HL-60 (cell line): Measurements from ENCODE around the gene ZFYVE28.

Source experiments
- DNase-seq, 2 experiments: peaks; one replicate each; pipeline ENCODE4 v3.0.0-alpha.2; 2010 to 2020; ENCODE audit warnings: low read depth in 1 of 2, low spot score in 1 of 2
- H3K27ac ChIP-seq: fragments of 250-450 bp; sonication (Bioruptor Pico); replicated peaks from 2 replicates; pipeline ENCODE4 v1.5.1; 2020; ENCODE audit warnings: mild to moderate bottlenecking, moderate library complexity
- H3K27me3 ChIP-seq: fragments of 250-450 bp; sonication (Bioruptor Pico); 2 replicates; pipeline ENCODE4 v1.5.1; 2021; ENCODE audit warnings: mild to moderate bottlenecking, moderate library complexity; ENCODE audit not compliant: insufficient read depth, poor library complexity, severe bottlenecking
- H3K4me3 ChIP-seq: replicated peaks from 2 replicates; pipeline ENCODE4 v1.5.1; 2011; ENCODE audit warnings: mild to moderate bottlenecking, control low read depth, low read length; ENCODE audit not compliant: insufficient read depth
- CTCF ChIP-seq: IDR thresholded peaks from one replicate; pipeline ENCODE4 v1.5.1; 2011; ENCODE audit warnings: low read length, control low read depth, inconsistent platforms; ENCODE audit not compliant: insufficient read depth
- GABPA ChIP-seq: IDR thresholded peaks from 2 replicates; pipeline ENCODE4 v1.6.1; 2012; ENCODE audit warnings: low read depth
- POLR2AphosphoS5 ChIP-seq: IDR thresholded peaks from 2 replicates; pipeline ENCODE4 v1.6.1; 2012; ENCODE audit warnings: low read depth
- REST ChIP-seq: IDR thresholded peaks from 2 replicates; pipeline ENCODE4 v1.6.1; 2012; ENCODE audit warnings: low read depth; ENCODE audit not compliant: insufficient replicate concordance
- SPI1 ChIP-seq: IDR thresholded peaks from 2 replicates; pipeline ENCODE4 v1.6.1; 2012; ENCODE audit warnings: low read depth, mild to moderate bottlenecking, borderline replicate concordance

ZFYVE28 gene

GRCh38 chr4:2256781-2257191 is 161.7 kb downstream of the ZFYVE28 start:
- no peak for DNase-seq
- Histone ChIP-seq H3K27ac (no peak overlapping the region), H3K27me3 (no peaks in the 10 kb centered on the region), H3K4me3 (no peak overlapping the region)
- TF ChIP-seq POLR2AphosphoS5, result no peak
- TF ChIP-seq SPI1, result no peak
- TF ChIP-seq REST, result no peak
- TF ChIP-seq GABPA, result no peak

- TF ChIP-seq POLR2AphosphoS5 (no peak), REST (no peak), CTCF (no peak), SPI1 (no peak), GABPA (no peak)
- no peak overlapping the region for H3K4me3 ChIP-seq
- H3K27me3 ChIP-seq, result no peaks in the 10 kb centered on the region
- no peak for DNase-seq
- no peak overlapping the region for H3K27ac ChIP-seq
These were observed 162.2 kb downstream of the ZFYVE28 start for GRCh38 chr4:2256156-2256731.

GRCh38 chr4:2255501-2256155 is 162.8 kb downstream of the ZFYVE28 start:
- H3K4me3 ChIP-seq, result no peak overlapping the region
- DNase-seq, result no peak
- H3K27me3 ChIP-seq, result no peaks in the 10 kb centered on the region
- TF ChIP-seq CTCF (no peak), POLR2AphosphoS5 (no peak), REST (no peak)
- H3K27ac ChIP-seq, result no peak overlapping the region
